GM21360 (cell line): Measurements from ENCODE around the gene BARX1.

Experiments used
- ATAC-seq: cut with Tn5 transposase; IDR thresholded peaks from one replicate; pipeline ENCODE4 v1.9.1; 2021; ENCODE audit warnings: mild to moderate bottlenecking, moderate library complexity; ENCODE audit not compliant: unreplicated experiment

The BARX1 gene

GRCh38 chr9:93929231-93929630 is 25.9 kb downstream of the BARX1 start:
- ATAC-seq = no peak

GRCh38 chr9:93922535-93922934 is 32.6 kb downstream of the BARX1 start:
- ATAC-seq = no peak

- ATAC-seq = no peak
Measured at GRCh38 chr9:93920131-93920800, 34.9 kb downstream of the BARX1 start.

- ATAC-seq = no peak
Measured at GRCh38 chr9:93918061-93918460, 37.1 kb downstream of the BARX1 start.

GRCh38 chr9:93917121-93917853 is 37.9 kb downstream of the BARX1 start:
- ATAC-seq = no peak

- ATAC-seq = no peak
Measured at GRCh38 chr9:93916358-93916757, 38.8 kb downstream of the BARX1 start.

GRCh38 chr9:93911801-93912554 is 43.2 kb downstream of the BARX1 start:
- ATAC-seq = no peak

GRCh38 chr9:93911136-93911745 is 43.9 kb downstream of the BARX1 start:
- ATAC-seq = no peak

GRCh38 chr9:93910598-93910997 is 44.6 kb downstream of the BARX1 start:
- no peak for ATAC-seq

- no peak for ATAC-seq
Measured at GRCh38 chr9:93910196-93910595, 45.0 kb downstream of the BARX1 start.

GRCh38 chr9:93909242-93909616 is 45.9 kb downstream of the BARX1 start:
- ATAC-seq = no peak

GRCh38 chr9:93908591-93909241 is 46.4 kb downstream of the BARX1 start:
- ATAC-seq = no peak

- no peak for ATAC-seq
Measured at GRCh38 chr9:93907551-93908199, 47.5 kb downstream of the BARX1 start.

- no peak for ATAC-seq
Measured at GRCh38 chr9:93906195-93906880, 48.8 kb downstream of the BARX1 start.

GRCh38 chr9:93905473-93906133 is 49.6 kb downstream of the BARX1 start:
- no peak for ATAC-seq

- no peak for ATAC-seq
Measured at GRCh38 chr9:93904649-93905472, 50.3 kb downstream of the BARX1 start.

GRCh38 chr9:93903886-93904648 is 51.1 kb downstream of the BARX1 start:
- no peak for ATAC-seq
